ENCODE results near the gene CST8. TPM values are rescaled to one million over a fixed set of nuclear protein-coding genes. Genes with fewer than 3 reads are reported as not detected.

The CST8 gene
- total and polyA plus RNA-seq, 2 of the 4 experiments (the other 2 are of a cell fraction) = not detected

GRCh38 chr20:23541776-23542175 is 50.9 kb downstream of the CST8 start:
- ATAC-seq (ENCODE audit: low read depth) (no peak), DNase-seq (no peak)
- Histone ChIP-seq H2AK9ac (replicated peaks; ENCODE audit: low read depth, low read length, poor library complexity) (no peak overlapping the region), H3K56ac (ENCODE audit: extremely low read depth, insufficient read depth, low read length) (no peak overlapping the region), H2AFZ (replicated peaks; ENCODE audit: low read length, poor library complexity) (no peak overlapping the region), H3K9ac (ENCODE audit: low read depth, low read length) (no peak overlapping the region), H4K8ac (ENCODE audit: low read depth in 2 of 2, low read length in 2 of 2) (no peak overlapping the region), H3K4ac (ENCODE audit: low read depth, low read length) (no peak overlapping the region), H3K14ac (replicated peaks; ENCODE audit: low read depth, low read length) (no peak overlapping the region), H2BK15ac (ENCODE audit: low read depth, low read length) (no peak overlapping the region), H3K9me1 (ENCODE audit: insufficient read depth, low read length) (no peaks in the 10 kb centered on the region; the same call in 1 of the 2 replicates), H3K4me3 (ENCODE audit: insufficient read depth, low read depth, low read length) (no peak overlapping the region), H3K18ac (ENCODE audit: low read depth, low read length) (no peak overlapping the region), H3K27ac (ENCODE audit: insufficient read depth, low read length) (no peak overlapping the region), H2BK20ac (ENCODE audit: low read depth, low read length) (no peak overlapping the region), H4K20me1 (ENCODE audit: insufficient read depth, low read length) (no peaks in the 10 kb centered on the region), H3K27me3 (ENCODE audit: control insufficient read depth, insufficient read depth, low read length) (no peaks in the 10 kb centered on the region), H2BK5ac (ENCODE audit: low read depth, low read length, poor library complexity, severe bottlenecking) (no peak overlapping the region), H3K9me3 (ENCODE audit: control insufficient read depth, insufficient read depth, low read length) (no peaks in the 10 kb centered on the region), H2AK5ac (ENCODE audit: low read depth, low read length) (no peak overlapping the region), H4K91ac (ENCODE audit: insufficient read depth, low read depth, low read length) (no peak overlapping the region), H3K79me1 (ENCODE audit: low read depth in 1 of 2, low read length in 2 of 2) (no peaks in the 10 kb centered on the region), H4K5ac (ENCODE audit: low read depth, low read length) (no peak overlapping the region), H2BK120ac (ENCODE audit: low read depth, low read length) (no peak overlapping the region), H3K23ac (ENCODE audit: low read depth, low read length) (no peak overlapping the region), H3K4me2 (ENCODE audit: low read depth, low read length) (no peak overlapping the region), H3K4me1 (ENCODE audit: control insufficient read depth, insufficient read depth, low read length) (no peaks in the 10 kb centered on the region), H3K36me3 (ENCODE audit: control insufficient read depth, insufficient read depth, low read length) (no peaks in the 10 kb centered on the region)
- in situ Hi-C loops (cut with MboI; ENCODE audit: low sequenced_read_pairs) = no loop called here
- WGBS, 2 experiments (ENCODE audit: extremely low coverage in 2 of 2, insufficient read length in 1 of 2) = no CpG with 5 or more reads among the region's 2 CpGs
- BruUV-seq (replicated peaks) = no TSS peak
- dilution Hi-C loops (cut with HindIII; ENCODE audit: low sequenced_read_pairs, unreplicated experiment) = no loop called here
- intact Hi-C loops (cut with micrococcal nuclease) = no loop called here
- TF ChIP-seq RFX5 (IDR thresholded peaks at IDR 0.05; ENCODE audit: low read depth, low read length) (no peak), MAZ (IDR thresholded peaks at IDR 0.05; ENCODE audit: borderline replicate concordance, low read depth, low read length) (no peak), MXI1 (IDR thresholded peaks at IDR 0.05; ENCODE audit: borderline replicate concordance, low read depth, low read length) (no peak), RCOR1 (IDR thresholded peaks at IDR 0.05; ENCODE audit: insufficient replicate concordance, low read length) (no peak), BHLHE40 (IDR thresholded peaks at IDR 0.05; ENCODE audit: low read depth, low read length) (no peak), USF2 (IDR thresholded peaks at IDR 0.05; ENCODE audit: low read depth, low read length) (no peak), CHD1 (IDR thresholded peaks at IDR 0.05; ENCODE audit: low read depth, low read length) (no peak), CTCF (conservative IDR thresholded peaks at IDR 0.05; ENCODE audit: low read depth, low read length) (no peak), RAD21 (IDR thresholded peaks at IDR 0.05; ENCODE audit: low read length) (no peak), NFE2L2 (IDR thresholded peaks at IDR 0.05; ENCODE audit: low read depth, low read length) (no peak), MAFK (IDR thresholded peaks at IDR 0.05; ENCODE audit: low read depth, low read length) (no peak), FOS (IDR thresholded peaks at IDR 0.05; ENCODE audit: low read depth, low read length) (no peak), CEBPB (IDR thresholded peaks at IDR 0.05; ENCODE audit: low read depth, low read length) (no peak), ELK1 (IDR thresholded peaks at IDR 0.05; ENCODE audit: borderline replicate concordance, low read depth, low read length) (no peak), POLR2A (IDR thresholded peaks at IDR 0.05; ENCODE audit: low read depth, low read length) (no peak)
- CTCF ChIA-PET = no interaction called here
- POLR2A ChIA-PET (ENCODE audit: unreplicated experiment) = no interaction called here
